Fibroblast of mammary gland (primary cell): ENCODE results near the gene GPD2.

Experiments
- DNase-seq: peaks from one replicate; pipeline ENCODE4 v3.0.0-alpha.2; 2010; ENCODE audit warnings: low read depth
- H3K4me3 ChIP-seq: 2 replicates; pipeline ENCODE4 v1.5.1; 2011; ENCODE audit warnings: low read depth, mild to moderate bottlenecking, low read length, moderate library complexity; ENCODE audit not compliant: control insufficient read depth
- TF ChIP-seq, protein P1 (sequence below): conservative IDR thresholded peaks from 2 replicates; pipeline ENCODE4 v1.5.1; 2011; ENCODE audit warnings: low read depth, low read length, inconsistent platforms; ENCODE audit not compliant: control insufficient read depth, insufficient read depth

Gene GPD2

DNA sequence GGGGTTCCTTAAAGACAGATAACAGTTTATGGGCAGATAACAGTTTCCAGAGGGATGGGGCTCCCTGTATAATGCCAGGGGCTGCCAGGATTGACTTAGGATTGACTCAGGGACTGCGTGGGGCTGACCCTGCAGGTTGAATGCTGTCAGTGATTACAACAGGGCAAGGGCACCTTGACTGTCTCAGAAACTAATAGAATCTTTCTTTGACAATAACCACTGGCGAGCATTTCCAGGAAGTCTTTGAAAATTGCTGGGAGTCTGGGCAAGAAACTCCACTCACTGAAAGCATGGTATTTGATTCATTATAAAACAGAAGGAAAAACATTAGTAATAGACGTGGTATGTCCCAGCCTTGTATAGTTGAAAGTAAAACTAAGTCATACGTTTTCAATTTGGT, 101.0 kb downstream of the GPD2 start:
- peak; percentile 68 for DNase-seq
- TF ChIP-seq, protein P1, sequence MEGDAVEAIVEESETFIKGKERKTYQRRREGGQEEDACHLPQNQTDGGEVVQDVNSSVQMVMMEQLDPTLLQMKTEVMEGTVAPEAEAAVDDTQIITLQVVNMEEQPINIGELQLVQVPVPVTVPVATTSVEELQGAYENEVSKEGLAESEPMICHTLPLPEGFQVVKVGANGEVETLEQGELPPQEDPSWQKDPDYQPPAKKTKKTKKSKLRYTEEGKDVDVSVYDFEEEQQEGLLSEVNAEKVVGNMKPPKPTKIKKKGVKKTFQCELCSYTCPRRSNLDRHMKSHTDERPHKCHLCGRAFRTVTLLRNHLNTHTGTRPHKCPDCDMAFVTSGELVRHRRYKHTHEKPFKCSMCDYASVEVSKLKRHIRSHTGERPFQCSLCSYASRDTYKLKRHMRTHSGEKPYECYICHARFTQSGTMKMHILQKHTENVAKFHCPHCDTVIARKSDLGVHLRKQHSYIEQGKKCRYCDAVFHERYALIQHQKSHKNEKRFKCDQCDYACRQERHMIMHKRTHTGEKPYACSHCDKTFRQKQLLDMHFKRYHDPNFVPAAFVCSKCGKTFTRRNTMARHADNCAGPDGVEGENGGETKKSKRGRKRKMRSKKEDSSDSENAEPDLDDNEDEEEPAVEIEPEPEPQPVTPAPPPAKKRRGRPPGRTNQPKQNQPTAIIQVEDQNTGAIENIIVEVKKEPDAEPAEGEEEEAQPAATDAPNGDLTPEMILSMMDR = no peak
- no peak overlapping the region for H3K4me3 ChIP-seq

DNA sequence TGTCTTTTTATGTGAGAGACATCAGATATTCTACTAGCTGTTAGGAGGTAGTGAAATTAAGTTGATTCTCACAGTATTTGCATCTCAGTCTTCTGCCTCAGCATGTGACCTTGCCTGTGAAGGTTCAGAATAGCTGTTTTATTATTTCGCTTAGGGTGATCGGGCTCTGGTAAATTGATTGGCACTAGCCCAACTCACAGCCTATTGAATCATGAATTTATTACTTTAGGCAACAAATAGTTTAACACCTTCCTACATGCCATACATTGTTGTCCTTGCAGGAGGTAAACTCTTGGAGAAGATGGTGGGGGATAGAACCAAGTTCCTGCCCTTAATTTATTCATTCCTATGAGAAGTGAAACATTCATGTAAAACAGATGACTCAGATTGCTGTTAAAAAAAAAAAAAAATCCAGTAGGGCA, 101.9 kb downstream of the GPD2 start:
- H3K4me3 ChIP-seq = no peak overlapping the region
- TF ChIP-seq, protein P1 = no peak
- peak; percentile 29 for DNase-seq

DNA sequence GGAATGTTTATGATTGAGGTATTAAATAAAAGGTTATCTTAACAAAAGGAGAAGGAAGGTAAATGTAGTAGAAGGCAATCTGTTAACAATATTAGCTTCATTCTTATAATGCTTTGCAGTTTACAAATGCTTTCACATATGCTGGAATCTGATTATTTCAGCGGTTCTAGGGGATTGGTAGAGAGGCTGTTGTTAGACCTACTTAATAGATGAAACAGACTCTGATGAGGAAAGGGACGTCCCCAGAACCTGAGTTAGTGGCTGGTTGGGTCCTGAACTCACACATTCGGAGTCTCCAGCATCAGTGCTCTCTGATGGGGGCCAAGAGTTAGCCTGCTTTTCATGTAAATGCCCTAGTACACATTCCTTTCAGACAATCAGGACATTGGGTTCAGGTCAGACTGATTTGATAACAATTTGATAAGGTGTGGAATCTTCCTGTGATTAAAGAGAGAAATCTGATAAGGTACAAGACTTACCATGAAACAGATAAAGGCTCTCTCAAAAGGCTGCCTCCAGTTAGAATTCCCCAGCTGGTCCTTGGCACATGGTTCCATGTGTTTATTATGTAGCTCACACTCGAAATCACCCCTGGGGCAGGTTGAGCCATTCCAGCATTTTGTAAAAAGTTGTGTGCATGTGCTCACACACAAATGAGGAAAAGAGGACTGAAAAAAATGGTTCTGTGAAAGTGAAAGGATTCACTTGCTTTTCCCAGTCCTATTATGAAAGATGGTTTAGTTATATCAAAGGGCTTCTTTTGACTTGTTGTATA, 103.1 kb downstream of the GPD2 start:
- no peak overlapping the region for H3K4me3 ChIP-seq
- DNase-seq = no peak
- TF ChIP-seq, protein P1 = no peak

DNA sequence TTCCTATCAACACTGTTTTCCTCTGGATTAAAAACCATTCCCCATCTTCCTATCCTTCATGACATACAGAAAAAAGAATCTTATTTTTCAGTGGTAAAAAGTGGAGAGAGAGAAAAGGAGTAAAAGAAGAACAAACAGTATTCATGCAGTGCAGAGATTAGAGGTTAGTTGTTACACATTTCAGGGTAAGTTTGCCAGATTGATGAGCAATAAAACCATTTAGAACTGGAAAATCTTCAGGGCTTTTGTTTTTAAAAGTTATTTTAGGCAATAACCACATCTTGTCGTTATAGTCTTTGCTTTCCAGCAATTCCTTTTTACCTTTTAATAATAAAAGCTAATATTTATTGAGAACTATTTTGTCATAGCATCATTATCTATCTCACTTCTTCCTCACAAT, 104.5 kb downstream of the GPD2 start:
- TF ChIP-seq, protein P1 = no peak
- no peak overlapping the region for H3K4me3 ChIP-seq
- peak; percentile 31 for DNase-seq

DNA sequence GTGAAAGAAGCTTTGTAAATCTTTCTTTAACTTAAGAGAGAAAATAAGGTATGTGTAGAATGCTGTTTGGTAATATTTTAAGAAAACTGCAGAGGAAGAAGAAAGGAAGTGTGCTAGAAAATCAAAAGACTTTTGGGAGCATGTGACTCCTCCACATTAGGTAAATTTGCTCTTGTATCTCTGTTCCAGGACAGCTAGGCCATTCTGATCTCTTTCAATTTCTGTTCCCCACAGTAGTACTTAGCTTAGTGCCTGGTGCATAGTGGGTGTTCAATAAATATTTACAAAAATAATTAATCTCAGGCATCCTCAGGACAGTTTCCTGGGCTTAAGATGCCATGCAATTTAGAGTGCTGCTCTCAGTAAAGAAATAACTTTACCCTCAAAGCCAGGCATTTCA, 105.0 kb downstream of the GPD2 start:
- no peak for DNase-seq
- H3K4me3 ChIP-seq = no peak overlapping the region
- TF ChIP-seq, protein P1 = no peak

DNA sequence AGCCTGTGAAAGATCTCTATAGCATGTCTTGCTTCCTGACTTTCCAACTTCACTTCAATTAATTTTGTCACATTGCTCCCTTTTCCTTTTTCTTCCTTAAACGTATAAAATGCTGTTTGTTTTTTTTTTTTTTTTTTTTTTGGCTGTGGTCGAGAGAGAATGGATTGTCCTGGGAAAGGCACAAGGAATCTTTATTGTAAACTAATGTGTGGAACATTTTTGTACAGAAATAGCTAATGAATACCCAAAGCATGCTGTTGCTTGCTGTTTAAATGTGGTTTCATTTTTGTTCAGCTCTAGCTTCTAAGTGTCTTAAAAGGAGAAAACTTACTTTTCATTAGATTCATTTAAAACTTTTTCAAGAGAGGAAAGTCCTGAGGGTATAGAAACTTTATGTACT, 105.5 kb downstream of the GPD2 start:
- TF ChIP-seq, protein P1 = no peak
- DNase-seq = no peak
- no peak overlapping the region for H3K4me3 ChIP-seq
